ENCODE measurements around the gene PARP16.

The PARP16 gene

DNA sequence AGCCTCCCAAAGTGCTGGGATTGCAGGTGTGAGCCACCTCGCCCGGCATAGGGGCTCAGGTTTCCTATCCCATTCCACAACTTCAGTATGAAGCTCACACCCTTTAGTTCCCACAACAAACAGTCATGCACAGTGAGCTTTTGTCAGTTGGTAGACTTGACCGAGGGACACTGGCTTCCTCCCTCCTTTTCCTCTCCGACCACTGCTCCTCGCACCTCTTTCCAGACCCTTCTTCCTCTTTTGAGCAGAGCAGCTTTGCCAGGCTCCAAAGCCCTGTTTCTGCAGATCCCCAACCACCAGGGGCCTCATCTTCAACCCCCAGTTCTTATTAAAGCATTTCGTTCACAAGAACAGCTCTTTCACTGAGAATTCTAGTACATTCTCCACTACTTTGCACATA, 62.7 kb downstream of the PARP16 start:
- Histone ChIP-seq H3K79me2 (ENCODE audit: low read length) (no peaks in the 10 kb centered on the region), H3K9me3 (ENCODE audit: insufficient read depth, low read length) (no peaks in the 10 kb centered on the region), H3K27ac (ENCODE audit: low read length) (no peak overlapping the region), H3K4me3 (ENCODE audit: low read length) (no peak overlapping the region), H2AFZ (ENCODE audit: low read depth, low read length) (no peak overlapping the region), H3K4me1 (ENCODE audit: low read length) (no peaks in the 10 kb centered on the region), H3K36me3 (replicated peaks; ENCODE audit: low read depth, low read length) (no peaks in the 10 kb centered on the region), H3K4me2 (ENCODE audit: low read length) (no peak overlapping the region), H4K20me1 (ENCODE audit: insufficient read depth, low read length) (no peaks in the 10 kb centered on the region), H3K9ac (ENCODE audit: low read length) (no peak overlapping the region), H3K27me3 (ENCODE audit: low read depth, low read length) (peaks cover 3% of the 10 kb centered on the region; the same call in 1 of the 2 replicates)
- TF ChIP-seq, protein P1, sequence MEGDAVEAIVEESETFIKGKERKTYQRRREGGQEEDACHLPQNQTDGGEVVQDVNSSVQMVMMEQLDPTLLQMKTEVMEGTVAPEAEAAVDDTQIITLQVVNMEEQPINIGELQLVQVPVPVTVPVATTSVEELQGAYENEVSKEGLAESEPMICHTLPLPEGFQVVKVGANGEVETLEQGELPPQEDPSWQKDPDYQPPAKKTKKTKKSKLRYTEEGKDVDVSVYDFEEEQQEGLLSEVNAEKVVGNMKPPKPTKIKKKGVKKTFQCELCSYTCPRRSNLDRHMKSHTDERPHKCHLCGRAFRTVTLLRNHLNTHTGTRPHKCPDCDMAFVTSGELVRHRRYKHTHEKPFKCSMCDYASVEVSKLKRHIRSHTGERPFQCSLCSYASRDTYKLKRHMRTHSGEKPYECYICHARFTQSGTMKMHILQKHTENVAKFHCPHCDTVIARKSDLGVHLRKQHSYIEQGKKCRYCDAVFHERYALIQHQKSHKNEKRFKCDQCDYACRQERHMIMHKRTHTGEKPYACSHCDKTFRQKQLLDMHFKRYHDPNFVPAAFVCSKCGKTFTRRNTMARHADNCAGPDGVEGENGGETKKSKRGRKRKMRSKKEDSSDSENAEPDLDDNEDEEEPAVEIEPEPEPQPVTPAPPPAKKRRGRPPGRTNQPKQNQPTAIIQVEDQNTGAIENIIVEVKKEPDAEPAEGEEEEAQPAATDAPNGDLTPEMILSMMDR (IDR thresholded peaks at IDR 0.05; ENCODE audit: low read depth, low read length) = no peak
- TF ChIP-seq EZH2phosphoT487 (IDR thresholded peaks at IDR 0.05; ENCODE audit: low read depth) = no peak

DNA sequence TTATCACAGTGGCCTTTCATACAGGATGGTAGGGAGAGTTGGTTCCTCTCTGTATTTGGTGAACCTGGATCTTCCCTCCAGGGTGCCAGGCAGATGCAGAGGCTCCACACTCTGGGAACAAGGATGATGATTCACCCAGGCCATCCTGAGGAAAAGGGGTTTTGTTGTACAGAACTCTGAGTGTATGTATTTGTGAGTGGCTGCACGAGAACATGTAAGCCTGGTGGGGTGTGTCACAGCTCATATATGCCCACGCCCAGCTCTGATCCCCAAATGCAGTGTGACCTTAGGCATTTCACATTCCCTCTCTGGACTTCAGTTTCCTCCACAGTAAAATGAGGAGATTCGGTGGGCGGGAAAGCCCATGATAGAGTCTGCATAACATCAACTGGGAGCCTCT, 63.8 kb downstream of the PARP16 start:
- Histone ChIP-seq H3K9ac (ENCODE audit: low read length) (no peak overlapping the region), H3K27me3 (ENCODE audit: low read depth, low read length) (peaks cover 3% of the 10 kb centered on the region; the same call in 1 of the 2 replicates), H3K79me2 (ENCODE audit: low read length) (no peaks in the 10 kb centered on the region), H3K4me2 (ENCODE audit: low read length) (no peak overlapping the region), H3K27ac (ENCODE audit: low read length) (no peak overlapping the region), H3K4me1 (ENCODE audit: low read length) (no peaks in the 10 kb centered on the region), H3K9me3 (ENCODE audit: insufficient read depth, low read length) (no peaks in the 10 kb centered on the region), H2AFZ (ENCODE audit: low read depth, low read length) (no peak overlapping the region), H3K36me3 (replicated peaks; ENCODE audit: low read depth, low read length) (no peaks in the 10 kb centered on the region), H3K4me3 (ENCODE audit: low read length) (no peak overlapping the region), H4K20me1 (ENCODE audit: insufficient read depth, low read length) (no peaks in the 10 kb centered on the region)
- TF ChIP-seq EZH2phosphoT487 (IDR thresholded peaks at IDR 0.05; ENCODE audit: low read depth) = no peak
- TF ChIP-seq, protein P1 (IDR thresholded peaks at IDR 0.05; ENCODE audit: low read depth, low read length) = no peak

DNA sequence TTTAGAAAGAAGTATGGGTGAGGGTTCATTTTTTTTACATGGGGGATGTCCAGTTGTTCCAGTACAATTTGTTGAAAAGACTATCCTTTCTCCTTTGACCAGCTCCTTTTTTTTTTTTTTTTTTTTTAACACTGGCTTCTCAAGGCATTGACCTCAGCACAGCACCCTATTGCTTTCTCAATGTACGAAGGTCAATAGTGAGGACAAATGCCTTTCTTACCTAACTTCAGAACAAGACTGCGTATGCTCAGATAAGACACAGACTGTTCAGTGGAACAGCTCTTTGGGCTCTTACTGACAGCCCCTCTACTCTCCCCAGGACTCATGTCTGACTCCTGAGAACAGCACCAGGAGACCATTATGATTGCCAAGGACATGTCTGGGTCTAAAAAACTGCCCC, 65.0 kb downstream of the PARP16 start:
- Histone ChIP-seq H3K4me3 (ENCODE audit: low read length) (no peak overlapping the region), H3K27me3 (ENCODE audit: low read depth, low read length) (peaks cover 3% of the 10 kb centered on the region; the same call in 1 of the 2 replicates), H3K79me2 (ENCODE audit: low read length) (no peaks in the 10 kb centered on the region), H2AFZ (ENCODE audit: low read depth, low read length) (no peak overlapping the region), H3K4me2 (ENCODE audit: low read length) (no peak overlapping the region), H3K36me3 (replicated peaks; ENCODE audit: low read depth, low read length) (no peaks in the 10 kb centered on the region), H3K9me3 (ENCODE audit: insufficient read depth, low read length) (no peaks in the 10 kb centered on the region), H3K9ac (ENCODE audit: low read length) (no peak overlapping the region), H3K4me1 (ENCODE audit: low read length) (no peaks in the 10 kb centered on the region), H4K20me1 (ENCODE audit: insufficient read depth, low read length) (no peaks in the 10 kb centered on the region), H3K27ac (ENCODE audit: low read length) (no peak overlapping the region)
- TF ChIP-seq, protein P1 (IDR thresholded peaks at IDR 0.05; ENCODE audit: low read depth, low read length) = no peak
- TF ChIP-seq EZH2phosphoT487 (IDR thresholded peaks at IDR 0.05; ENCODE audit: low read depth) = no peak

DNA sequence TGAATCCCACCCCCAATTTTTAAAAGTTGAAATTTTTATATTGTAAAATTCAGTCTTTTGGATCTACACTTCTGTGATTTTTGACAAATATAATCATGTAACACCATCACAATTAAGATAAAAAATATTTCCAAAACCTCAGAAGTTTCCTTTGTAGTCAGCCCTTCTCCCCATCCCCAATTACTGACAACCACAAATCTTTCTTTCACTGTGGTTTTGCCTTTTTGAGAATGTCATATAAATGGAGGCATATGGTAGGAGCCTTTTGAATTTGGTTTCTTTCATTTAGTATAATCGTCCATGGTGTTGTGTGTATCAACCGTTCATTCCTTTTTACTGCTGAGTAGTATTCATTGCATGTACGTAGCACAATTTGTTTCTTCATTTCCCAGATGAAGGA, 67.5 kb downstream of the PARP16 start:
- TF ChIP-seq, protein P1 (IDR thresholded peaks at IDR 0.05; ENCODE audit: low read depth, low read length) = no peak
- TF ChIP-seq EZH2phosphoT487 (IDR thresholded peaks at IDR 0.05; ENCODE audit: low read depth) = no peak
- Histone ChIP-seq H3K36me3 (replicated peaks; ENCODE audit: low read depth, low read length) (no peaks in the 10 kb centered on the region), H3K27me3 (ENCODE audit: low read depth, low read length) (no peaks in the 10 kb centered on the region; the same call in 1 of the 2 replicates), H3K4me3 (ENCODE audit: low read length) (no peak overlapping the region), H3K9ac (ENCODE audit: low read length) (no peak overlapping the region), H4K20me1 (ENCODE audit: insufficient read depth, low read length) (no peaks in the 10 kb centered on the region), H3K27ac (ENCODE audit: low read length) (no peak overlapping the region), H2AFZ (ENCODE audit: low read depth, low read length) (no peak overlapping the region), H3K4me1 (ENCODE audit: low read length) (no peaks in the 10 kb centered on the region), H3K9me3 (ENCODE audit: insufficient read depth, low read length) (no peaks in the 10 kb centered on the region), H3K4me2 (ENCODE audit: low read length) (no peak overlapping the region), H3K79me2 (ENCODE audit: low read length) (no peaks in the 10 kb centered on the region)
